ENCODE measurements around the gene DAW1. TPM values are rescaled to one million over a fixed set of nuclear protein-coding genes. Genes with fewer than 3 reads are reported as not detected.
"Not testable (repeated sequence)": the region's sequence is repeated elsewhere in the genome, so short reads cannot be mapped to it uniquely, and the experiment has no call there.

Gene DAW1
- total RNA-seq, 2 donors from 2014 or later = not detected

DNA sequence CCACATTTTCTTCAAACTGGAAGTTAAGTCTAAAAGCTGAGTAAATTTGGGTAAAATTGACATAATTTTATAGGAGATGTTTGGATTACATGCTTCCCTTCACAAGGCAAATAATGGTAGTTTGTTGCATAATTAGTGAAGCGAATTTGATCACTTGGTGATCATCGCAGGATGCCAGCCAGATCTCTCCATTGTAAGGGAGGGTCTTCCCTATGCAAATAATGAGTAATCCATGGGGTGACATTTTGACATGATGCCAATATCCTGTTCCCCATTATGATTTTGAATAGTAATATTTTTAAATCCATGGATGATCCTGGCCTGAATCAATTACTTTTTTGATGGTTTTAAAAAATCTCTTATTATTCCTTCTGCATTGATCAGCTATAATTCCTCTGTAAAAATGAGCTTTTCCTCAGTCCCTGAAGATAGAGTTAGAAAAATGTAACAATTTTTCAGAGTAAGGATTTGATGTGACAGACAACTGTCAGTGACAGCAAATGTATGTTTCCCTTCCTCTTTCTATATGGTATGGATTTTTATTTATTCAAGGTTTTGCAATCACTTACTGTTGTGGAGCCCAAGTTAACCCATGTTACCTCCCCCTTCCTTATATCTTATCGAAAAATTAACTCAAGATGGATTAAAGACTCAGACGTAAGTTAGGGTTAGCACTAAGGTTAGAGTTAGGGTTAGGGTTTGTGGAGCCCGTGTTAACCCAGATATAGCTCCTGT, 36.3 kb upstream of the DAW1 start:
- TF ChIP-seq, protein P1, sequence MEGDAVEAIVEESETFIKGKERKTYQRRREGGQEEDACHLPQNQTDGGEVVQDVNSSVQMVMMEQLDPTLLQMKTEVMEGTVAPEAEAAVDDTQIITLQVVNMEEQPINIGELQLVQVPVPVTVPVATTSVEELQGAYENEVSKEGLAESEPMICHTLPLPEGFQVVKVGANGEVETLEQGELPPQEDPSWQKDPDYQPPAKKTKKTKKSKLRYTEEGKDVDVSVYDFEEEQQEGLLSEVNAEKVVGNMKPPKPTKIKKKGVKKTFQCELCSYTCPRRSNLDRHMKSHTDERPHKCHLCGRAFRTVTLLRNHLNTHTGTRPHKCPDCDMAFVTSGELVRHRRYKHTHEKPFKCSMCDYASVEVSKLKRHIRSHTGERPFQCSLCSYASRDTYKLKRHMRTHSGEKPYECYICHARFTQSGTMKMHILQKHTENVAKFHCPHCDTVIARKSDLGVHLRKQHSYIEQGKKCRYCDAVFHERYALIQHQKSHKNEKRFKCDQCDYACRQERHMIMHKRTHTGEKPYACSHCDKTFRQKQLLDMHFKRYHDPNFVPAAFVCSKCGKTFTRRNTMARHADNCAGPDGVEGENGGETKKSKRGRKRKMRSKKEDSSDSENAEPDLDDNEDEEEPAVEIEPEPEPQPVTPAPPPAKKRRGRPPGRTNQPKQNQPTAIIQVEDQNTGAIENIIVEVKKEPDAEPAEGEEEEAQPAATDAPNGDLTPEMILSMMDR (IDR thresholded peaks at IDR 0.05) = no peak
- Histone ChIP-seq H3K36me3 (no peaks in the 10 kb centered on the region), H3K27ac (no peak overlapping the region), H3K4me1 (no peaks in the 10 kb centered on the region), H3K9ac (ENCODE audit: low read depth in 2 of 2, low read length in 2 of 2) (no peak overlapping the region), H3K9me3 (no peaks in the 10 kb centered on the region), H3K4me3 (no peak overlapping the region), H3K27me3 (no peaks in the 10 kb centered on the region)
- no peak for DNase-seq
- intact Hi-C loops (cut with DNase I) = no loop called here

DNA sequence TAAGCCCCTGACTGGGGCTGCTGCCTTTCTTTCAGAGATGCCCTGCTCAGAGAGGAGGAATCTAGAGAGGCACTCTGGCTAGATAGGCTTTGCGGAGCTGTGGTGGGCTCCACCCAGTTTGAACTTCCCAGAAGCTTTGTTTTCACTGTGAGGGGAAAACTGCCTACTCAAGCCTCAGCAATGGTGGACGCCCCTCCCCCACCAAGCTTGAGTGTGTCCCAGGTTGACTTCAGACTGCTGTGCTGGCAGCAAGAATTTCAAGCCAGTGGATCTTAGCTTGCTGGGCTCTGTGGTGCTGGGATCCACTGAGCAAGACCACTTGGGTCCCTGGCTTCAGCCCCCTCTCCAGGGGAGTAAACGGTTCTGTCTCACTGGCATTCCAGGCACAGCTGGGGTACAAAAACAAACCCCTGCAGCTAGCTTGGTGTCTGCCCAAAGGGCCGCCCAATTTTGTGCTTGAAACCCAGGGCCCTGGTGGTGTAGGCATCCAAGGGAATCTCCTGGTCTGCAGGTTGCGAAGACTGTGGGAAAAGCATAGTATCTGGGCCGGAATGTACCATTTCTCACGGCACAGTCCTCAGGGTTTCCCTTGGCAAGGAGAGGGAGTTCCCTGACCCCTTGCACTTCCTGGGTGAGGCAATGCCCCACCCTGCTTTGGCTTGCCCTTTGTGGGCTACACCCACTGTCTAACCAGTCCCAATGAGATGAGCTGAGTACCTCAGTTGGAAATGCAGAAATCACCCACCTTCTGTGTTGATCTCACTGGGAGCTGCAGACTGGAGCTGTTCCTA, 31.9 kb upstream of the DAW1 start:
- H3K27me3 ChIP-seq; H3K27ac ChIP-seq; H3K9me3 ChIP-seq; H3K36me3 ChIP-seq; H3K9ac ChIP-seq (ENCODE audit: low read depth in 2 of 2, low read length in 2 of 2); H3K4me1 ChIP-seq; H3K4me3 ChIP-seq; intact Hi-C loops (cut with DNase I): not testable (repeated sequence)
- DNase-seq = peak; percentile 69

DNA sequence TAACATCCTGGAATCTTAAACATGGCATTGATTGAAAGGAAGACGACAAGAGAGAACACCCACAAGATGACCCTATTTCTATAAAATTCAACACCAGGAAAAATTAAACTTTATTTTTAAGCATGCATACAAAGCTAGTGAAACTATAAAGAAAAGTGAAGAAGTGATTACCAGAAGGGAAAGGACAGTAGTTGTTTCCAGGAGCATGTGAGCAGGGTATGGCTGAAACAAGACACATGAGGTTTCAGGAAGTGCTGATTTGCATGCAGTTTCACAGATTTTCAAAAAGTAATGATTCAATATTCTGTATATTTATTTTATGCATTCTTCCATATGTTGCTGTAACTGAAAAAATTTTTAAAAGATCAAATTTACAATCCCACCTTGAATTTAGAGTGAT, 24.6 kb upstream of the DAW1 start:
- TF ChIP-seq, protein P1 (IDR thresholded peaks at IDR 0.05) = no peak
- intact Hi-C loops (cut with DNase I) = no loop called here
- Histone ChIP-seq H3K36me3 (no peaks in the 10 kb centered on the region), H3K9ac (ENCODE audit: low read depth in 2 of 2, low read length in 2 of 2) (no peak overlapping the region), H3K4me3 (no peak overlapping the region), H3K9me3 (no peaks in the 10 kb centered on the region), H3K27ac (no peak overlapping the region), H3K4me1 (no peaks in the 10 kb centered on the region), H3K27me3 (no peaks in the 10 kb centered on the region)
- no peak for DNase-seq

DNA sequence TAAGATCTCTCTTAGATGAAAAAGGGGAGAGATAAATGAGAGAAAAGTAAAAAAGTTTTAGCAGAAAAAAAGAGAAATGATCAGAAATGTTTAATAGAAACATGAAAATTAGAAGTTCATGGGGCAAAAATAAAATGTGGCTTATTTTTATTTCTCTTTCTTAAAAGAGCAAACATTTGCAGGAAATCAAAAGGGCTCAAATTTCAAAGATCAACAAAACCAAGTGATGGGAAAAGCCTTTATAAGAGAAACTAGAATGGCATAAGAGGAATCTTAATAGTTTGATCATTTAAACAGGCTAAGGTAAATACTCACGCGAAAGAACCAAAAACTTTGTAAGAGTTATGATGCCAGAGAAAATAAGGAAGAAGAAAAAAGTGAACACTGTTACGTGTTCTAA, 23.3 kb upstream of the DAW1 start:
- H3K4me1 ChIP-seq = no peaks in the 10 kb centered on the region
- no peak overlapping the region for H3K4me3 ChIP-seq
- no peak overlapping the region for H3K9ac ChIP-seq (ENCODE audit: low read depth in 2 of 2, low read length in 2 of 2)
- no peaks in the 10 kb centered on the region for H3K9me3 ChIP-seq
- H3K27ac ChIP-seq = peak overlapping the region; percentile 20
- DNase-seq = no peak
- intact Hi-C loops (cut with DNase I) = no loop called here
- H3K27me3 ChIP-seq = no peaks in the 10 kb centered on the region
- no peaks in the 10 kb centered on the region for H3K36me3 ChIP-seq
- TF ChIP-seq, protein P1 (IDR thresholded peaks at IDR 0.05) = no peak

DNA sequence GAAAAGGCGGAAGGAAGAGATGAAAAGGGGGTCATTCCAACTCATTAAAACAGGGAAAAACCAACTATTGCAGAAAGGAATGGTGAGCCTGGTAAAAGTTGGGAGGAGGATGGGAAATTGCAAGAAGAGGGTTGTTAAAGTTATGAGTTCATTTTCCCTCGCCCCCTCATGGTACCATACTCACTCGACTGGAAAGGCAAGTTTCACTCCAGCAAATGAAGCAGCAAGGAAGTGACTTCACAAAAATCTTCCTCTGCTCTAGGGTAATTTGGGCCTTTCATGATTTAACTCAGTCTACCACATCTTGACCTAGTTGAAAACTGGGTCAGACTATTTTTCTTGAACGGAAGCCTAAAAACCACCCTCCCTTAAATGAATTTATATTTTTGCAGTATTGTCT, 22.8 kb upstream of the DAW1 start:
- intact Hi-C loops (cut with DNase I) = no loop called here
- no peaks in the 10 kb centered on the region for H3K4me1 ChIP-seq
- no peak overlapping the region for H3K4me3 ChIP-seq
- TF ChIP-seq, protein P1 (IDR thresholded peaks at IDR 0.05) = no peak
- H3K36me3 ChIP-seq = no peaks in the 10 kb centered on the region
- peak overlapping the region; percentile 20 for H3K27ac ChIP-seq
- no peak overlapping the region for H3K9ac ChIP-seq (ENCODE audit: low read depth in 2 of 2, low read length in 2 of 2)
- no peaks in the 10 kb centered on the region for H3K27me3 ChIP-seq
- no peaks in the 10 kb centered on the region for H3K9me3 ChIP-seq
- DNase-seq = peak; percentile 51

DNA sequence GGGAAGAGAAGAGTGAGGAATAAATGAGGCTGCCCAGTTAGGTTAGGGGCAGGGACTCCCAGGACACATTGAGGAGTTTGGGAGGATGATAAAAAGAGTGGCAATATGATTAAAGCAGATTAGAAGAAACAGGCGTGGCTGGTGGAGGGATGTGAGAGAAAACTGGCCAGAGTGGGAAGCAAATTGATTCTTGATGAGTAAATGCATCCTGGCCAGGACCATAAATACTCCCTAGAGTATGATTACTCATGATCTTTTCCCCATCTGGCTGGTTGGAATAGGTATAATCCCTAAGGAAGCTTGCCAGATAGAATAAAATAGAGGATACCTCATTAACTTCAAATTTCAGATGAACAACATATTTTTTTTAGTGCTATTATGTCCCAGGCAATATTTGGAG, 21.5 kb upstream of the DAW1 start:
- H3K36me3 ChIP-seq = no peaks in the 10 kb centered on the region
- no peaks in the 10 kb centered on the region for H3K9me3 ChIP-seq
- H3K4me3 ChIP-seq = no peak overlapping the region
- no peaks in the 10 kb centered on the region for H3K27me3 ChIP-seq
- no peak overlapping the region for H3K27ac ChIP-seq
- TF ChIP-seq, protein P1 (IDR thresholded peaks at IDR 0.05) = no peak
- H3K9ac ChIP-seq (ENCODE audit: low read depth in 2 of 2, low read length in 2 of 2) = no peak overlapping the region
- H3K4me1 ChIP-seq = no peaks in the 10 kb centered on the region
- intact Hi-C loops (cut with DNase I) = no loop called here
- DNase-seq = no peak

Data from colonic mucosa (tissue), 4 donors.